ENCODE results near the gene H19.

H19 gene

DNA sequence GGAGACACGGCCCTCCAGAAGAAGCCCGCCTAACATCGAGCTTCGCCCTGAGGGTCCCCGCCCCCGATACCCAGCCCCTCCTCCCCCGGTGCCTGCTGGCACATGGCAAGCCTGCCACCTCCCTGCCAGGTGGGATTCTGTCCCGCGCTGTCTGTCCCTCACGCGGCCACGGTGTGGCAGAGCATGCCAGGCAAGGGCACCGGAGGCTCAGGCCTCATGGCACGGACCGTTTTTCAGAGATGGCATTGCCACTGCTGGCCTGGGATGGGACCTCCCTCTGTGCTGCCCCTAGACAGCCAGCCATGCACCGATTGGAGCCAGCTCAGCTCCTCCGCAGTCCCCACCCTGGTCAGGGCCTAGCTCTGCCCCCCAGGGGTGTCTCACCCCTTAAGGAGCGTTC lies 31.1 kb downstream of the H19 start:
- Histone ChIP-seq H4K91ac (ENCODE audit: low read depth, low read length) (no peak overlapping the region), H3K23ac (ENCODE audit: low read length) (no peak overlapping the region), H2AK5ac (ENCODE audit: low read length) (no peak overlapping the region), H3K36me3 (ENCODE audit: control insufficient read depth in 1 of 2, insufficient read depth in 2 of 2, low read length in 2 of 2) (no peaks in the 10 kb centered on the region), H3K27me3 (ENCODE audit: insufficient read depth, low read length) (no peaks in the 10 kb centered on the region), H2BK120ac (ENCODE audit: insufficient read depth, low read length, poor library complexity) (no peak overlapping the region), H3K4ac (ENCODE audit: low read depth, low read length) (no peak overlapping the region), H3K27ac (ENCODE audit: low read depth, low read length) (no peak overlapping the region), H3K4me3 (ENCODE audit: low read depth, low read length) (no peak overlapping the region), H3K14ac (ENCODE audit: low read length) (no peak overlapping the region), H2BK12ac (ENCODE audit: low read length) (no peak overlapping the region), H4K8ac (ENCODE audit: low read depth, low read length) (no peak overlapping the region), H3K4me2 (ENCODE audit: low read length) (no peak overlapping the region), H3K79me1 (ENCODE audit: low read length) (peaks cover 3% of the 10 kb centered on the region), H3K79me2 (ENCODE audit: control insufficient read depth, insufficient read depth, low read length, poor library complexity) (no peaks in the 10 kb centered on the region), H3K18ac (ENCODE audit: low read length) (no peak overlapping the region), H2AFZ (ENCODE audit: insufficient read depth, low read length, poor library complexity) (no peak overlapping the region), H3K9ac (ENCODE audit: low read length) (no peak overlapping the region), H2BK5ac (ENCODE audit: low read depth, low read length, poor library complexity) (no peak overlapping the region), H3K4me1 (ENCODE audit: control insufficient read depth in 1 of 2, insufficient read depth in 2 of 2, low read length in 2 of 2) (no peaks in the 10 kb centered on the region), H3K9me3 (ENCODE audit: insufficient read depth, low read depth, low read length) (no peaks in the 10 kb centered on the region), H4K12ac (ENCODE audit: low read depth, low read length) (no peak overlapping the region)
- no peak for DNase-seq
- no CpG with 5 or more reads among the region's 18 CpGs for WGBS (ENCODE audit: extremely low coverage, insufficient coverage, insufficient read length)

DNA sequence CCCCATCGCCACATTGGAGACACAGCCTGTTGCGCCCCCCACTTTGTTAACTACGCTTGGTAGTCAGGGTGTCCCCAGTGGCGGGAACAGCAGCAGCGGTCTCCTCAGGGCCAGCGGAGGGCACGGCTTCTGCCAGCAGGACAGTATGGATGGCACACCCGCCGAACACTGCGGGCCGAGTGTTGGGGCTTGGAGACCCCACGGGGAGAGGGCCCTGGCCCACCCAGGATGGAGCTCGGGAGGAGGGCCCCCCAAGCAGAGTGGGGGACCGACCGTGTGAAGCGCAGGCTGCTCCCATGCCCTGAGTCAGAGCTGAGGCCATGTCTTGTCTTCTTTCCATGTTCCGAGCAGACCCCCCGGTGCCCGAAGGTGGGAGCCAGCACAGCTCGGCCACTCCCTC lies 32.7 kb downstream of the H19 start:
- Histone ChIP-seq H2BK5ac (ENCODE audit: low read depth, low read length, poor library complexity) (no peak overlapping the region), H4K91ac (ENCODE audit: low read depth, low read length) (peak overlapping the region; percentile 55), H4K12ac (ENCODE audit: low read depth, low read length) (no peak overlapping the region), H3K4me3 (ENCODE audit: low read depth, low read length) (no peak overlapping the region), H3K14ac (ENCODE audit: low read length) (no peak overlapping the region), H3K79me1 (ENCODE audit: low read length) (no peaks in the 10 kb centered on the region), H2BK12ac (ENCODE audit: low read length) (no peak overlapping the region), H3K79me2 (ENCODE audit: control insufficient read depth, insufficient read depth, low read length, poor library complexity) (no peaks in the 10 kb centered on the region), H3K27ac (ENCODE audit: low read depth, low read length) (no peak overlapping the region), H3K27me3 (ENCODE audit: insufficient read depth, low read length) (no peaks in the 10 kb centered on the region), H3K18ac (ENCODE audit: low read length) (no peak overlapping the region), H3K9me3 (ENCODE audit: insufficient read depth, low read depth, low read length) (no peaks in the 10 kb centered on the region), H2AFZ (ENCODE audit: insufficient read depth, low read length, poor library complexity) (no peak overlapping the region), H3K4me1 (ENCODE audit: control insufficient read depth in 1 of 2, insufficient read depth in 2 of 2, low read length in 2 of 2) (no peaks in the 10 kb centered on the region), H3K9ac (ENCODE audit: low read length) (no peak overlapping the region), H2AK5ac (ENCODE audit: low read length) (no peak overlapping the region), H3K4me2 (ENCODE audit: low read length) (no peak overlapping the region), H3K36me3 (ENCODE audit: control insufficient read depth in 1 of 2, insufficient read depth in 2 of 2, low read length in 2 of 2) (no peaks in the 10 kb centered on the region), H3K4ac (ENCODE audit: low read depth, low read length) (no peak overlapping the region), H2BK120ac (ENCODE audit: insufficient read depth, low read length, poor library complexity) (no peak overlapping the region), H4K8ac (ENCODE audit: low read depth, low read length) (no peak overlapping the region), H3K23ac (ENCODE audit: low read length) (no peak overlapping the region)
- no CpG with 5 or more reads among the region's 20 CpGs for WGBS (ENCODE audit: extremely low coverage, insufficient coverage, insufficient read length)
- DNase-seq = no peak

DNA sequence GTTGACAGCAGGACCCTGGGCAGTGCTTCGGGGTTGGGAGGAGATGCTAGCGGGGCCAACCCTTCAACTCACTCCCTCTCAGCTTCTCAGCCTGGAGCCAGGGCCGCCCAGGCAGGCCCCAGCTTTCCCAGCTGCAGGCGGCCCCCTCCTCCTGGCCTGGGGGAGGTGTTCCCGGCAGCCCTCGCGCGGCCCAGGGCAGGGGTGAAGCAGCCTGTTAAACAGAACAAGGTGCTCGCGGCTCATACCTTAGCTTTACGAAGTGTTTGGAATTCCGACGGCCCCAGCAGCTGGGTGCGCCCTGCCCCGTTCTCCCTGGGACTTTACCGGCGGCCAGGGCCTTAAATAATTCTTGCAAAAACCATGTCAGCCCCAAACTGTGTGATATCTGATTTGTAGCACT lies 33.3 kb downstream of the H19 start:
- no peak overlapping the region for H3K9ac ChIP-seq (ENCODE audit: low read length)
- no peak overlapping the region for H4K8ac ChIP-seq (ENCODE audit: low read depth, low read length)
- H3K23ac ChIP-seq (ENCODE audit: low read length) = no peak overlapping the region
- no peaks in the 10 kb centered on the region for H3K79me2 ChIP-seq (ENCODE audit: control insufficient read depth, insufficient read depth, low read length, poor library complexity)
- H3K14ac ChIP-seq (ENCODE audit: low read length) = no peak overlapping the region
- no peak overlapping the region for H3K4ac ChIP-seq (ENCODE audit: low read depth, low read length)
- WGBS (ENCODE audit: extremely low coverage, insufficient coverage, insufficient read length) = no CpG with 5 or more reads among the region's 17 CpGs
- no peak overlapping the region for H2AFZ ChIP-seq (ENCODE audit: insufficient read depth, low read length, poor library complexity)
- no peak overlapping the region for H2BK12ac ChIP-seq (ENCODE audit: low read length)
- H3K79me1 ChIP-seq (ENCODE audit: low read length) = no peaks in the 10 kb centered on the region
- no peak overlapping the region for H2BK120ac ChIP-seq (ENCODE audit: insufficient read depth, low read length, poor library complexity)
- H3K4me3 ChIP-seq (ENCODE audit: low read depth, low read length) = no peak overlapping the region
- H2AK5ac ChIP-seq (ENCODE audit: low read length) = no peak overlapping the region
- H3K18ac ChIP-seq (ENCODE audit: low read length) = no peak overlapping the region
- H3K4me2 ChIP-seq (ENCODE audit: low read length) = no peak overlapping the region
- no peaks in the 10 kb centered on the region for H3K36me3 ChIP-seq (ENCODE audit: control insufficient read depth in 1 of 2, insufficient read depth in 2 of 2, low read length in 2 of 2)
- no peak for DNase-seq
- H3K9me3 ChIP-seq (ENCODE audit: insufficient read depth, low read depth, low read length) = no peaks in the 10 kb centered on the region
- no peaks in the 10 kb centered on the region for H3K27me3 ChIP-seq (ENCODE audit: insufficient read depth, low read length)
- no peak overlapping the region for H4K91ac ChIP-seq (ENCODE audit: low read depth, low read length)
- no peak overlapping the region for H4K12ac ChIP-seq (ENCODE audit: low read depth, low read length)
- H3K4me1 ChIP-seq (ENCODE audit: control insufficient read depth in 1 of 2, insufficient read depth in 2 of 2, low read length in 2 of 2) = no peaks in the 10 kb centered on the region
- no peak overlapping the region for H2BK5ac ChIP-seq (ENCODE audit: low read depth, low read length, poor library complexity)
- no peak overlapping the region for H3K27ac ChIP-seq (ENCODE audit: low read depth, low read length)

- H3K18ac ChIP-seq (ENCODE audit: low read length) = no peak overlapping the region
- H3K27ac ChIP-seq (ENCODE audit: low read depth, low read length) = no peak overlapping the region
- no peak overlapping the region for H3K4ac ChIP-seq (ENCODE audit: low read depth, low read length)
- H4K8ac ChIP-seq (ENCODE audit: low read depth, low read length) = no peak overlapping the region
- H3K23ac ChIP-seq (ENCODE audit: low read length) = no peak overlapping the region
- no peaks in the 10 kb centered on the region for H3K79me2 ChIP-seq (ENCODE audit: control insufficient read depth, insufficient read depth, low read length, poor library complexity)
- no peaks in the 10 kb centered on the region for H3K36me3 ChIP-seq (ENCODE audit: control insufficient read depth in 1 of 2, insufficient read depth in 2 of 2, low read length in 2 of 2)
- H3K4me2 ChIP-seq (ENCODE audit: low read length) = no peak overlapping the region
- H3K9ac ChIP-seq (ENCODE audit: low read length) = no peak overlapping the region
- no peak for DNase-seq
- H2AK5ac ChIP-seq (ENCODE audit: low read length) = no peak overlapping the region
- no peak overlapping the region for H2AFZ ChIP-seq (ENCODE audit: insufficient read depth, low read length, poor library complexity)
- no CpG with 5 or more reads among the region's 20 CpGs for WGBS (ENCODE audit: extremely low coverage, insufficient coverage, insufficient read length)
- no peak overlapping the region for H2BK5ac ChIP-seq (ENCODE audit: low read depth, low read length, poor library complexity)
- H4K91ac ChIP-seq (ENCODE audit: low read depth, low read length) = peak overlapping the region; percentile 39
- H3K79me1 ChIP-seq (ENCODE audit: low read length) = no peaks in the 10 kb centered on the region
- H3K9me3 ChIP-seq (ENCODE audit: insufficient read depth, low read depth, low read length) = no peaks in the 10 kb centered on the region
- H2BK120ac ChIP-seq (ENCODE audit: insufficient read depth, low read length, poor library complexity) = no peak overlapping the region
- no peaks in the 10 kb centered on the region for H3K4me1 ChIP-seq (ENCODE audit: control insufficient read depth in 1 of 2, insufficient read depth in 2 of 2, low read length in 2 of 2)
- no peaks in the 10 kb centered on the region for H3K27me3 ChIP-seq (ENCODE audit: insufficient read depth, low read length)
- H3K14ac ChIP-seq (ENCODE audit: low read length) = no peak overlapping the region
- H2BK12ac ChIP-seq (ENCODE audit: low read length) = no peak overlapping the region
- H3K4me3 ChIP-seq (ENCODE audit: low read depth, low read length) = no peak overlapping the region
- H4K12ac ChIP-seq (ENCODE audit: low read depth, low read length) = no peak overlapping the region
Observed at GRCh38 chr11:1963864-1964263, 33.8 kb downstream of the H19 start.
